Heart right ventricle (tissue), 16 donors: ENCODE results near the gene RALB. TPM values are rescaled to one million over a fixed set of nuclear protein-coding genes. Genes with fewer than 3 reads are reported as not detected.

Source experiments
- ATAC-seq, 8 donors: fragments of 200-7000 bp; cut with Tn5 transposase; one replicate each; pipeline ENCODE4 v1.9.1; 2020; ENCODE audit warnings: mild to moderate bottlenecking in 8 of 8, moderate library complexity in 8 of 8, moderate number of reproducible peaks in 1 of 8
- DNase-seq, 2 donors: peaks; one replicate each; pipeline ENCODE4 v3.0.0-alpha.2; 2020
- H3K27ac ChIP-seq, 10 donors: fragments of 200-600 bp; sonication (generic) in 2 of 10; one replicate each; pipeline versions ENCODE4 v1.5.0 to v1.8.0; 2020 to 2022; ENCODE audit warnings: mild to moderate bottlenecking in 3 of 10
- H3K27me3 ChIP-seq, 7 donors: fragments of 200-600 bp; one replicate each; pipeline ENCODE4 v1.8.0; 2021 to 2022; ENCODE audit warnings: mild to moderate bottlenecking in 2 of 7
- H3K36me3 ChIP-seq, 9 donors: fragments of 200-600 bp; sonication (generic) in 1 of 9; one replicate each; pipeline versions ENCODE4 v1.5.0 to v1.8.0; 2020 to 2022; ENCODE audit warnings: mild to moderate bottlenecking in 2 of 9
- H3K4me1 ChIP-seq, 9 donors: fragments of 200-600 bp; sonication (generic) in 1 of 9; one replicate each; pipeline versions ENCODE4 v1.5.0 to v1.8.0; 2020 to 2022; ENCODE audit warnings: mild to moderate bottlenecking in 4 of 9
- H3K4me3 ChIP-seq, 10 donors: fragments of 200-600 bp; sonication (generic) in 2 of 10; one replicate each; pipeline versions ENCODE4 v1.5.0 to v1.8.0; 2020 to 2022; ENCODE audit warnings: mild to moderate bottlenecking in 7 of 10, moderate library complexity in 2 of 10
- H3K9me3 ChIP-seq, 11 donors: fragments of 200-600 bp in 10 of 11; sonication (generic) in 2 of 11; one replicate each; pipeline versions ENCODE4 v1.5.0 to v1.8.0; 2013 to 2022; ENCODE audit warnings: mild to moderate bottlenecking in 2 of 11, control low read depth in 1 of 11, moderate library complexity in 1 of 11
- CTCF ChIP-seq, 9 donors: fragments of 200-600 bp; sonication (generic) in 2 of 9; IDR thresholded peaks; one replicate each; pipeline versions ENCODE4 v1.5.0 to v1.8.0; 2021 to 2022; ENCODE audit warnings: antibody characterized with exemption in 9 of 9, mild to moderate bottlenecking in 5 of 9, moderate library complexity in 1 of 9
- WGBS, 2 donors: extraction: QIAGEN DNeasy Blood & Tissue Kit; methylation state at CpG; one replicate each; pipeline ENCODE4 v1.1.7; 2013; ENCODE audit warnings: inconsistent platforms in 1 of 2; 5-methylcytosine and 5-hydroxymethylcytosine counted together
- intact Hi-C, 10 donors: fragments of 100-400 bp; cut with DNase I; formaldehyde crosslinking; loops; one replicate each; pipeline versions ENCODE4 v1.11.1 to v1.14.2; 2022
- polyA plus RNA-seq, 2 donors: library from polyadenylated mRNA; stranded (reverse); fragments of 200-250 nt; gene quantifications; one replicate each; pipeline ENCODE4 v1.2.3, GENCODE V29; 2013
- total RNA-seq, 10 donors: library from RNA; stranded (reverse); fragmentation: NEBNext Ultra II Directional in 3 of 10; extraction: Animal tissue kit (Norgen Biotek cat#: 25700) in 3 of 10; gene quantifications; one replicate each; pipeline versions ENCODE4 v1.2.1 to v1.2.4, GENCODE V29; 2021 to 2023
- donor health status: Arrhythmogenic right ventricular cardiomyopathy.
- donor health status: ischemic (EF 13 %, LVEDD 7.1; RV severe dilation, severe dysfunction).
- donor health status: healthy with polysubstance abuse.
- donor health status: DM: no; HTN: yes; CAD: no.
- donor health status: DM: no; HTN: no; CAD: no.
- donor health status: ischemic (EF 25% LVEDD 6.9; RV normal size, moderate dysfunction).
- donor health status: ischemic (EF 25% LVEDD 5.7; RV mildly dilated, moderate dysfunction).
- donor health status: healthy.
- donor health status: DM: yes; HTN: yes; CAD: no.
- donor health status: Ischemic cardiomyopathy.
- donor health status: ischemic (EF 35%, LVEDD 5.7; RV mildly dilated, moderate dysfunction).
- donor health status: nonischemic (EF 11% LVEDD 7.7; RV severe dilation, severe dysfunction).
- donor health status: DM: yes; HTN: yes; CAD: no.
- donor health status: PGD.
- donor health status: ischemic (EF 29% LVEDD 5.4; RV normal size, mild dysfunction).
- donor health status: nonischemic (EF 23%, LVEDD 6.1; RV moderate dilation, normal function).

RALB gene
- total and polyA plus RNA-seq, 12 donors = 21.9 to 68.1 (median 45.0) TPM

GRCh38 chr2:120239488-120240287, 13.0 kb upstream of the RALB start:
- H3K4me1 ChIP-seq = peaks cover 3 to 48% (median 38%) of the 10 kb centered on the region in 9 donors
- TF ChIP-seq CTCF (IDR thresholded peaks at IDR 0.05) = peak in 4 of 9 donors; percentile 8 to 43 (median 24)
- WGBS, 2 donors = 30 to 45% methylated on average over 22 of the region's 22 CpGs
- peak overlapping the region in 9 of 10 donors; percentile 66 to 88 (median 76) for H3K27ac ChIP-seq
- DNase-seq = peak in 1 of 2 donors; percentile 88
- H3K27me3 ChIP-seq = peaks cover 0 to 14% (median 0%) of the 10 kb centered on the region in 7 donors
- intact Hi-C loops = no loop called here
- no peaks in the 10 kb centered on the region for H3K36me3 ChIP-seq
- peak; percentile 71 to 93 (median 86) for ATAC-seq
- H3K4me3 ChIP-seq = peak overlapping the region in 2 of 10 donors; percentile 12 to 22
- H3K9me3 ChIP-seq = peaks cover 0 to 7% (median 0%) of the 10 kb centered on the region in 11 donors

GRCh38 chr2:120240901-120241429, 11.7 kb upstream of the RALB start:
- ATAC-seq = no peak
- H3K27me3 ChIP-seq = peaks cover 0 to 14% (median 0%) of the 10 kb centered on the region in 7 donors
- intact Hi-C loops = no loop called here
- peaks cover 8 to 59% (median 38%) of the 10 kb centered on the region in 9 donors for H3K4me1 ChIP-seq
- peaks cover 0 to 7% (median 0%) of the 10 kb centered on the region in 11 donors for H3K9me3 ChIP-seq
- peak overlapping the region in 9 of 10 donors; percentile 12 to 78 (median 59) for H3K27ac ChIP-seq
- WGBS, 2 donors = 71 to 87% methylated on average over 10 of the region's 10 CpGs
- TF ChIP-seq CTCF (IDR thresholded peaks at IDR 0.05) = no peak
- no peaks in the 10 kb centered on the region for H3K36me3 ChIP-seq
- no peak for DNase-seq
- no peak overlapping the region for H3K4me3 ChIP-seq

DNA sequence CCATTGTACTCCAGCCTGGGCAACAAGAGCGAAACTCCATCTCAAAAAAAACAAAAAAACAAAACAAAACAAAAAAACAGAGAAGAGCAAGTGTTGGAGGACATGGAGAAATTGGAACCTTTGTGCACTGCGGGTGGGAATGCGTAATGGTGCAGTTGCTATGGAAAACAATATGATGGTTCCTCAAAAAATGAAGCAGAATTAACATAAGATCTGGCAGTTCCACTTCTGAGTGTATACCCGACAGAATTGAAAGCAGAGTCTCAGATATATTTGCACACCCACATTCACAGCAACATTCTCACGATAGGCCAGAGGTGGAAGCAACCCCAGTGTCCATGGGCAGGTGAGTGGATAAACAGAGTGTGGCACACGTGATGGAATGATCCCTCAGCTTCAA, 11.0 kb upstream of the RALB start:
- intact Hi-C loops = no loop called here
- ATAC-seq (no peak), DNase-seq (no peak)
- 87 to 88% methylated on average over 6 of the region's 6 CpGs for WGBS, 2 donors
- Histone ChIP-seq H3K4me3 (no peak overlapping the region), H3K4me1 (peaks cover 8 to 63% (median 38%) of the 10 kb centered on the region in 9 donors), H3K27me3 (peaks cover 0 to 13% (median 0%) of the 10 kb centered on the region in 7 donors), H3K27ac (peak overlapping the region in 1 of 10 donors; percentile 72), H3K36me3 (no peaks in the 10 kb centered on the region), H3K9me3 (peaks cover 0 to 7% (median 0%) of the 10 kb centered on the region in 11 donors)
- TF ChIP-seq CTCF (IDR thresholded peaks at IDR 0.05) = no peak

GRCh38 chr2:120243211-120243610, 9.4 kb upstream of the RALB start:
- no peak for ATAC-seq
- no peak overlapping the region for H3K4me3 ChIP-seq
- intact Hi-C loops = no loop called here
- peaks cover 0 to 7% (median 0%) of the 10 kb centered on the region in 11 donors for H3K9me3 ChIP-seq
- peaks cover 11 to 63% (median 39%) of the 10 kb centered on the region in 9 donors for H3K4me1 ChIP-seq
- peak overlapping the region in 2 of 10 donors; percentile 9 to 16 for H3K27ac ChIP-seq
- DNase-seq = no peak
- H3K27me3 ChIP-seq = peaks cover 0 to 14% (median 0%) of the 10 kb centered on the region in 7 donors
- H3K36me3 ChIP-seq = no peaks in the 10 kb centered on the region
- no peak for TF ChIP-seq CTCF (IDR thresholded peaks at IDR 0.05)
- WGBS, 2 donors = 67 to 88% methylated on average over 3 of the region's 3 CpGs
